22Rv1 (cell line): ENCODE data around the gene SKIC2.

Experiments
- H3K27ac ChIP-seq: fragments of 450-650 bp; 2 replicates; pipeline ENCODE4 v1.5.1; 2017
- CTCF ChIP-seq: fragments of 450-650 bp; IDR thresholded peaks from 2 replicates; pipeline ENCODE4 v1.5.1; 2017; ENCODE audit warnings: mild to moderate bottlenecking
- ZFX ChIP-seq: fragments of 450-650 bp; IDR thresholded peaks from 2 replicates; pipeline ENCODE4 v1.6.1; 2017; ENCODE audit warnings: antibody characterized with exemption, borderline replicate concordance

SKIC2 gene

GRCh38 chr6:31935021-31935420, 24.0 kb upstream of the SKIC2 start:
- no peak overlapping the region for H3K27ac ChIP-seq
- TF ChIP-seq CTCF = no peak

GRCh38 chr6:31935823-31936222, 23.2 kb upstream of the SKIC2 start:
- no peak overlapping the region for H3K27ac ChIP-seq
- TF ChIP-seq CTCF (no peak), ZFX (no peak)

GRCh38 chr6:31940256-31940664, 18.7 kb upstream of the SKIC2 start:
- H3K27ac ChIP-seq = no peak overlapping the region
- TF ChIP-seq ZFX (no peak), CTCF (no peak)

GRCh38 chr6:31943742-31944141, 15.2 kb upstream of the SKIC2 start:
- TF ChIP-seq ZFX (no peak), CTCF (no peak)
- no peak overlapping the region for H3K27ac ChIP-seq

GRCh38 chr6:31945154-31945506, 13.8 kb upstream of the SKIC2 start:
- no peak for TF ChIP-seq ZFX
- no peak for TF ChIP-seq CTCF
- H3K27ac ChIP-seq = no peak overlapping the region

GRCh38 chr6:31945507-31946369, 13.2 kb upstream of the SKIC2 start, which contains the start of gene CFB:
Gene CFB (plus strand): TSS chr6:31946095. CDS start chr6:31946222, 127 bp downstream.
- no peak for TF ChIP-seq ZFX
- H3K27ac ChIP-seq = no peak within 1 kb of the TSS

GRCh38 chr6:31946370-31946885, 12.5 kb upstream of the SKIC2 start:
- no peak overlapping the region for H3K27ac ChIP-seq
- TF ChIP-seq ZFX (no peak), CTCF (no peak)
